Tibial artery (tissue), 4 donors: ENCODE results near the gene ZBTB1.

ENCODE experiments used
- DNase-seq, 2 donors: peaks; one replicate each; pipeline ENCODE4 v3.0.0-alpha.2; 2019
- H3K27ac ChIP-seq, 2 donors: fragments of 200-600 bp; sonication (generic) in 1 of 2; 1 replicate in 1 of 2; 2 replicates in 1 of 2; pipeline ENCODE4 v1.5.1; 2018 to 2019; ENCODE audit warnings: mild to moderate bottlenecking in 1 of 2
- H3K27me3 ChIP-seq, 2 donors: fragments of 200-600 bp; sonication (generic) in 1 of 2; one replicate each; pipeline versions ENCODE4 v1.5.1 to v1.6.0; 2016 to 2019
- H3K36me3 ChIP-seq, 3 donors: fragments of 200-600 bp; sonication (generic) in 2 of 3; one replicate each; pipeline ENCODE4 v1.5.1; 2016 to 2019; ENCODE audit warnings: mild to moderate bottlenecking in 2 of 3
- H3K4me1 ChIP-seq, 4 donors: fragments of 200-600 bp; sonication (generic) in 2 of 4; 1 replicate in 3 of 4; 2 replicates in 1 of 4; pipeline ENCODE4 v1.5.1; 2016 to 2019
- H3K4me3 ChIP-seq, 2 donors: fragments of 200-600 bp; sonication (generic) in 1 of 2; 1 replicate in 1 of 2; 2 replicates in 1 of 2; pipeline ENCODE4 v1.5.1; 2018 to 2019; ENCODE audit warnings: mild to moderate bottlenecking in 2 of 2
- H3K9me3 ChIP-seq, 3 donors: fragments of 200-600 bp; sonication (generic) in 1 of 3; one replicate each; pipeline ENCODE4 v1.5.1; 2016 to 2019
- intact Hi-C: fragments of 100-400 bp; cut with DNase I; formaldehyde crosslinking; loops from one replicate; pipeline ENCODE4 v1.15.0; 2023; ENCODE audit warnings: low total_unique reads
- TF ChIP-seq, protein P1 (sequence below), 2 experiments: fragments of 200-600 bp in 1 of 2; fragments of 450-650 bp in 1 of 2; IDR thresholded peaks; one replicate each; pipeline ENCODE4 v1.5.1; 2017 to 2019; ENCODE audit warnings: antibody characterized with exemption in 2 of 2, mild to moderate bottlenecking in 1 of 2, moderate library complexity in 1 of 2

The ZBTB1 gene

GRCh38 chr14:64508215-64508776 lies 3.7 kb downstream of the ZBTB1 start:
- Histone ChIP-seq H3K4me3 (no peak overlapping the region), H3K4me1 (peaks cover 0 to 67% (median 26%) of the 10 kb centered on the region in 4 donors), H3K9me3 (no peaks in the 10 kb centered on the region), H3K27ac (no peak overlapping the region), H3K36me3 (no peaks in the 10 kb centered on the region), H3K27me3 (no peaks in the 10 kb centered on the region)
- intact Hi-C loops: no loop called here
- TF ChIP-seq, protein P1, sequence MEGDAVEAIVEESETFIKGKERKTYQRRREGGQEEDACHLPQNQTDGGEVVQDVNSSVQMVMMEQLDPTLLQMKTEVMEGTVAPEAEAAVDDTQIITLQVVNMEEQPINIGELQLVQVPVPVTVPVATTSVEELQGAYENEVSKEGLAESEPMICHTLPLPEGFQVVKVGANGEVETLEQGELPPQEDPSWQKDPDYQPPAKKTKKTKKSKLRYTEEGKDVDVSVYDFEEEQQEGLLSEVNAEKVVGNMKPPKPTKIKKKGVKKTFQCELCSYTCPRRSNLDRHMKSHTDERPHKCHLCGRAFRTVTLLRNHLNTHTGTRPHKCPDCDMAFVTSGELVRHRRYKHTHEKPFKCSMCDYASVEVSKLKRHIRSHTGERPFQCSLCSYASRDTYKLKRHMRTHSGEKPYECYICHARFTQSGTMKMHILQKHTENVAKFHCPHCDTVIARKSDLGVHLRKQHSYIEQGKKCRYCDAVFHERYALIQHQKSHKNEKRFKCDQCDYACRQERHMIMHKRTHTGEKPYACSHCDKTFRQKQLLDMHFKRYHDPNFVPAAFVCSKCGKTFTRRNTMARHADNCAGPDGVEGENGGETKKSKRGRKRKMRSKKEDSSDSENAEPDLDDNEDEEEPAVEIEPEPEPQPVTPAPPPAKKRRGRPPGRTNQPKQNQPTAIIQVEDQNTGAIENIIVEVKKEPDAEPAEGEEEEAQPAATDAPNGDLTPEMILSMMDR (IDR thresholded peaks at IDR 0.05): no peak
- no peak for DNase-seq

DNA sequence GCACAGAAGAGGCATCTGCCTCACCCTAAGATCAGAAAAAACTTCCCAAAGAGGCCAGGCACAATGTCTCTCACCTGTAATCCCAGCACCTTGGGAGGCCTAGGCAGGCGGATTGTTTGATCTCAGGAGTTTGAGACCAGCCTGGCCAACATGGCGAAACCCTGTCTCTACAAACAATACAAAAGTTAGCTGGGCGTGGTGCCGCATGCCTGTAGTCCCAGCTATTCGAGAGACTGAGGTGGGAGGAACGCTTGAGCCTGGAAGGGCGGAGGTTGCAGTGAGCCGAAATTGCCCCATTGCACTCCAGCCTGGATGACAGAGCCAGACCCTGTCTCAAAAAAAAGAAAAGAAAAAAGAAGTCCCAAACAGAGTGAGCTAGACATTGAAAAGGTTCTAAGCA lies 4.5 kb downstream of the ZBTB1 start:
- Histone ChIP-seq H3K36me3 (no peaks in the 10 kb centered on the region), H3K27ac (no peak overlapping the region), H3K27me3 (no peaks in the 10 kb centered on the region), H3K4me3 (no peak overlapping the region), H3K9me3 (no peaks in the 10 kb centered on the region), H3K4me1 (peaks cover 0 to 74% (median 26%) of the 10 kb centered on the region in 4 donors)
- DNase-seq: no peak
- intact Hi-C loops: no loop called here
- TF ChIP-seq, protein P1 (IDR thresholded peaks at IDR 0.05): no peak

DNA sequence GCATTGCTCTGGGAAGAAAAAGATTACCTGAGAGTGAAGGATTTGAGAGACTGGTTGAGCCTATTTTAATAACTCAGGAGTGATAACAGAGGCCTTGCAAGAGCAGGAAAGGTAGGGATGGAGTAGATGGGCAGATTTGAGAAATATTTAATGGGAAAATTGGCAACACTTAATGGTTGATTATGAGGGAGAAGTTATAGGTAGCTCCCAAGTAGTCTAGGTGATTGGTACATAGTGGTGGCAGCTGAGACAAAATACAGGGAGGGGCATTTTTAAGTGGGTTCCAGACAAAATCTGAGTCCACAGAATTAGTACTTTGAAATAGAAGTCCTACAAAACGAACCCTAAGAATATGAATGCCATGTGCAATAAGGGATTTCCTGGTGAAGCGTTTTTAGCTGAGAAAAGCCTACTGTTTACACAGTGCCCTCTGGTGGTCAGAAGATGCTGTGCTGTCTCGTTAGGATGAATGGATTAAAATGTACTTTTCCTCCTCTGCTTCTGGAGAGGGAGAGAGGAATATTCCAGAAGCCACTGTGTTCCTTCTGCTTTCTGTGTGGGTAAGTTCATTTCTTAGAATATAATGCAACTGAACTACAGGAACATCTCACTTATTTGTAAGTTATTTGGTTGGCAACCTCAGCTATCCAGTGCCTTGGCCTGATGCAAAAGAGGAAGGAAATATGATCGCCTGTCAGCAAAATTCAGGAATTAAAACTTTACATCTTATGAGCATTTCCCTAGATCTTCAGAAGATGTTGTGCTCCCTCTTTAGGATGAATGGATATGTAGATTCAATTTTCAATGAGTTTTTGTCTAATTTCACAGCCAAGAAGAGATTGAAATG lies 6.5 kb downstream of the ZBTB1 start:
- TF ChIP-seq, protein P1 (IDR thresholded peaks at IDR 0.05): peak; percentile 83 to 88
- intact Hi-C loops: no loop called here
- DNase-seq: peak; percentile 75 to 79
- Histone ChIP-seq H3K36me3 (no peaks in the 10 kb centered on the region), H3K27ac (peak overlapping the region in 1 of 2 donors; percentile 2), H3K4me3 (no peak overlapping the region), H3K4me1 (peaks cover 0 to 93% (median 25%) of the 10 kb centered on the region in 4 donors), H3K9me3 (no peaks in the 10 kb centered on the region), H3K27me3 (no peaks in the 10 kb centered on the region)

GRCh38 chr14:64513271-64513670 lies 8.7 kb downstream of the ZBTB1 start:
- TF ChIP-seq, protein P1 (IDR thresholded peaks at IDR 0.05): no peak
- no peaks in the 10 kb centered on the region for H3K36me3 ChIP-seq
- no peaks in the 10 kb centered on the region for H3K27me3 ChIP-seq
- H3K9me3 ChIP-seq: no peaks in the 10 kb centered on the region
- intact Hi-C loops: no loop called here
- peaks cover 0 to 87% (median 22%) of the 10 kb centered on the region in 4 donors for H3K4me1 ChIP-seq
- H3K4me3 ChIP-seq: no peak overlapping the region
- DNase-seq: no peak
- H3K27ac ChIP-seq: no peak overlapping the region

DNA sequence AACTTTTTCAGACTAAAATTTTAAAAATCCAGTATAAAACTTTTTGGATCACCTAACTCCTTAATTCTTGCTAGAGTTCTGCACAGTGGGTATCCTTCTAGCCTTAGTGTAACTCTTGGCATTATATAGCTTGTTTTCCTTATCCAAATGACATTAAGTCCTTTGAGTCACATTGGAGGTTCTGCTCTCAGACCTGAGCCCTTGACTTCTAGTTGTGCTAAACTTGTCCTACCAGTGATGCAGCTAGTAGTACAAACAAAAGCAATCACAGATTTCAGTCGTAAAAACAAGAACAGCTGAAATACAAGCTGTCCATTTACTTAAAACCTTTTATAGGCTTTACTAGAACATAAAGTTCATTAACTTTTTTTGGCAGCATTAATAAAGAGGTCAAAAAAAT lies 10.5 kb downstream of the ZBTB1 start:
- Histone ChIP-seq H3K4me1 (peaks cover 0 to 77% (median 22%) of the 10 kb centered on the region in 4 donors), H3K9me3 (no peaks in the 10 kb centered on the region), H3K27ac (peak overlapping the region in 1 of 2 donors; percentile 11), H3K27me3 (no peaks in the 10 kb centered on the region), H3K36me3 (no peaks in the 10 kb centered on the region), H3K4me3 (no peak overlapping the region)
- intact Hi-C loops: no loop called here
- DNase-seq: no peak
- TF ChIP-seq, protein P1 (IDR thresholded peaks at IDR 0.05): no peak
